WTC11 (cell line): ENCODE data around the gene PPME1. TPM values are rescaled to one million over a fixed set of nuclear protein-coding genes. Genes with fewer than 3 reads are reported as not detected.

Experiments
- ATAC-seq: fragments of 200-7000 bp; cut with Tn5 transposase; 2 replicates; pipeline ENCODE4 v1.10.0; 2021; ENCODE audit warnings: mild to moderate bottlenecking, moderate library complexity
- CTCF ChIA-PET: fragments of 300-600 bp; sonication (Branson Sonifier 250); formaldehyde crosslinking; loops from one replicate; lab custom pipeline; 2021; ENCODE audit warnings: antibody characterized with exemption; lab: Charles Lee
- POLR2A ChIA-PET: fragments of 350-600 bp; sonication (Branson Sonifier 250); formaldehyde crosslinking; loops from one replicate; lab custom pipeline; 2021; ENCODE audit warnings: antibody characterized with exemption; lab: Charles Lee
- DNase-seq: peaks from one replicate; pipeline ENCODE4 v3.0.0; 2021; ENCODE audit warnings: low spot score
- H3K27ac Mint-ChIP-seq: 2 replicates; pipeline ENCODE4 v1.8.0; 2021; ENCODE audit warnings: mixed read lengths
- H3K27me3 Mint-ChIP-seq: 2 replicates; pipeline ENCODE4 v1.8.0; 2021; ENCODE audit warnings: low read depth, mild to moderate bottlenecking, moderate library complexity, mixed read lengths
- H3K36me3 Mint-ChIP-seq: 2 replicates; pipeline ENCODE4 v1.8.0; 2021; ENCODE audit warnings: mixed read lengths
- H3K4me1 Mint-ChIP-seq: 2 replicates; pipeline ENCODE4 v1.8.0; 2022; ENCODE audit warnings: mixed read lengths
- H3K4me3 Mint-ChIP-seq: 2 replicates; pipeline ENCODE4 v1.8.0; 2021; ENCODE audit warnings: mild to moderate bottlenecking, moderate library complexity, mixed read lengths
- H3K9me3 Mint-ChIP-seq: 2 replicates; pipeline ENCODE4 v1.8.0; 2021; ENCODE audit warnings: mixed read lengths
- ETV6 ChIP-seq: sonication (generic); formaldehyde crosslinking; IDR thresholded peaks from 2 replicates; pipeline ENCODE4 v1.8.1; 2022; ENCODE audit warnings: mild to moderate bottlenecking, missing genetic modification reagents
- FOXJ3 ChIP-seq: sonication (generic); formaldehyde crosslinking; IDR thresholded peaks from 2 replicates; pipeline ENCODE4 v1.9.0; 2021; ENCODE audit warnings: missing genetic modification reagents, mild to moderate bottlenecking, borderline replicate concordance
- NFATC4 ChIP-seq: fragments of 250-450 bp; sonication (Bioruptor Pico); IDR thresholded peaks from 2 replicates; pipeline ENCODE4 v1.9.0; 2021; ENCODE audit warnings: mild to moderate bottlenecking
- TEAD1 ChIP-seq: sonication (generic); formaldehyde crosslinking; IDR thresholded peaks from 2 replicates; pipeline ENCODE4 v1.8.0; 2022; ENCODE audit warnings: mild to moderate bottlenecking, missing genetic modification reagents
- ZNF396 ChIP-seq: fragments of 250-450 bp; sonication (Bioruptor Pico); IDR thresholded peaks from 2 replicates; pipeline ENCODE4 v1.8.0; 2021; ENCODE audit warnings: mild to moderate bottlenecking, moderate library complexity, borderline replicate concordance
- ZNF671 ChIP-seq: fragments of 250-450 bp; sonication (Bioruptor Pico); IDR thresholded peaks from 2 replicates; pipeline ENCODE4 v1.8.0; 2021; ENCODE audit warnings: mild to moderate bottlenecking
- total RNA-seq: library from RNA; stranded (reverse); gene quantifications from 3 replicates; pipeline ENCODE4 v1.2.3, GENCODE V29; 2021
- TF ChIP-seq, protein P1 (sequence below): sonication (generic); formaldehyde crosslinking; IDR thresholded peaks from 2 replicates; pipeline ENCODE4 v1.8.1; 2022; ENCODE audit warnings: low read depth, mild to moderate bottlenecking, moderate library complexity, missing genetic modification reagents, borderline replicate concordance
- TF ChIP-seq, protein P2 (sequence below): fragments of 200-600 bp; IDR thresholded peaks from 2 replicates; pipeline ENCODE4 v1.8.0; 2022; ENCODE audit warnings: antibody characterized with exemption
- TF ChIP-seq, protein P3 (sequence below): sonication (generic); formaldehyde crosslinking; IDR thresholded peaks from 2 replicates; pipeline ENCODE4 v1.8.0; 2022; ENCODE audit warnings: mild to moderate bottlenecking, missing genetic modification reagents
- TF ChIP-seq, protein P4 (sequence below): sonication (generic); formaldehyde crosslinking; IDR thresholded peaks from 2 replicates; pipeline ENCODE4 v1.8.1; 2023; ENCODE audit warnings: mild to moderate bottlenecking, missing genetic modification reagents
- TF ChIP-seq, protein P5 (sequence below): sonication (generic); formaldehyde crosslinking; IDR thresholded peaks from 2 replicates; pipeline ENCODE4 v1.8.1; 2022; ENCODE audit warnings: low read depth, missing genetic modification reagents, borderline replicate concordance
- TF ChIP-seq, protein P6 (sequence below): sonication (generic); formaldehyde crosslinking; IDR thresholded peaks from 2 replicates; pipeline ENCODE4 v1.8.1; 2023; ENCODE audit warnings: mild to moderate bottlenecking, missing genetic modification reagents, moderate library complexity

The PPME1 gene
- total RNA-seq, 1 experiment from 2014 or later, result 42.5 TPM

DNA sequence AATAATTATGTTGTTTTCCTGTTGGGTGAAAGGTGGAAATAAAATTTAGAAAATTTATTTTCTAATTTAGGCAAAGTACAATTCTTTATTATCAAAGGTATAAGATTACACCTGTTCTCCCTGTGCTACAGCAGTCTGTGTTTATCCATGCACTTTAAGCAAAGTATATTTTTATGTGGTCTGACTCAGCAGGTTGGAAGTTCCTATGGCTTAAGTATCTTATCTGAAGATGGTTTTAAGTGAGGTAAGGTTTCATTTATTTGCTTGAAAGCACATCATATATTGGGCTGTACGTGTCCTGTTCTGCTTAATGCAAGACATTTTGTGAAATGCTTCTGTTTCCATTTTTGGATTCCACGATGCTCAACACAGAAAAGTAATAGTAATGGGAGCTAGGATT, 14.6 kb downstream of the PPME1 start:
- Mint-ChIP-seq H3K27me3 (no peaks in the 10 kb centered on the region), H3K4me3 (no peak overlapping the region), H3K36me3 (peaks cover 15% of the 10 kb centered on the region), H3K27ac (no peak overlapping the region), H3K9me3 (peaks cover 13% of the 10 kb centered on the region), H3K4me1 (no peaks in the 10 kb centered on the region)
- no peak for ATAC-seq
- POLR2A ChIA-PET, result no interaction called here
- TF ChIP-seq, protein P1, sequence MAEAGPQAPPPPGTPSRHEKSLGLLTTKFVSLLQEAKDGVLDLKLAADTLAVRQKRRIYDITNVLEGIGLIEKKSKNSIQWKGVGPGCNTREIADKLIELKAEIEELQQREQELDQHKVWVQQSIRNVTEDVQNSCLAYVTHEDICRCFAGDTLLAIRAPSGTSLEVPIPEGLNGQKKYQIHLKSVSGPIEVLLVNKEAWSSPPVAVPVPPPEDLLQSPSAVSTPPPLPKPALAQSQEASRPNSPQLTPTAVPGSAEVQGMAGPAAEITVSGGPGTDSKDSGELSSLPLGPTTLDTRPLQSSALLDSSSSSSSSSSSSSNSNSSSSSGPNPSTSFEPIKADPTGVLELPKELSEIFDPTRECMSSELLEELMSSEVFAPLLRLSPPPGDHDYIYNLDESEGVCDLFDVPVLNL, result no peak
- TF ChIP-seq, protein P2, sequence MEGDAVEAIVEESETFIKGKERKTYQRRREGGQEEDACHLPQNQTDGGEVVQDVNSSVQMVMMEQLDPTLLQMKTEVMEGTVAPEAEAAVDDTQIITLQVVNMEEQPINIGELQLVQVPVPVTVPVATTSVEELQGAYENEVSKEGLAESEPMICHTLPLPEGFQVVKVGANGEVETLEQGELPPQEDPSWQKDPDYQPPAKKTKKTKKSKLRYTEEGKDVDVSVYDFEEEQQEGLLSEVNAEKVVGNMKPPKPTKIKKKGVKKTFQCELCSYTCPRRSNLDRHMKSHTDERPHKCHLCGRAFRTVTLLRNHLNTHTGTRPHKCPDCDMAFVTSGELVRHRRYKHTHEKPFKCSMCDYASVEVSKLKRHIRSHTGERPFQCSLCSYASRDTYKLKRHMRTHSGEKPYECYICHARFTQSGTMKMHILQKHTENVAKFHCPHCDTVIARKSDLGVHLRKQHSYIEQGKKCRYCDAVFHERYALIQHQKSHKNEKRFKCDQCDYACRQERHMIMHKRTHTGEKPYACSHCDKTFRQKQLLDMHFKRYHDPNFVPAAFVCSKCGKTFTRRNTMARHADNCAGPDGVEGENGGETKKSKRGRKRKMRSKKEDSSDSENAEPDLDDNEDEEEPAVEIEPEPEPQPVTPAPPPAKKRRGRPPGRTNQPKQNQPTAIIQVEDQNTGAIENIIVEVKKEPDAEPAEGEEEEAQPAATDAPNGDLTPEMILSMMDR, result no peak
- DNase-seq, result no peak
- CTCF ChIA-PET, result interaction anchor here (0.9 kb wide), 1 partner anchor 136 kb away, joined by 4 read pairs; no protein-coding TSS in a partner anchor

DNA sequence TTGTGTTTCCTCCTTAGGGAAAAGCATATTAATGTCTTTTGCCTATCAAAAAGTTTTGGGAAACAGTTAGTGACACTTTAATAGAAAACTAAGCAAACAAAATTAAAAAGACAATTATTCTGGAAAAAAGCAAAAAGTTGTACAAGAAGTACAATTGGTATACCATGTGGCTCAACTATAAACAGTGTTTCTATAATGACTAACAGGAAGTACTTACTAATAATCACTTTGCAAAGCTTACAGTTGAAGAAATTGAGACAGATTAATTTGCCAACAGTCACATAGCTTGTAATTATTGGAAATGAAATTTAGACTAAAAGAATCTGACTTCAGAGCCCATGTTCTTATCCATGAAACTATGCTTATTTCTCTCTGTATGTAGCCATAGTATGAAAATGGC, 24.7 kb downstream of the PPME1 start:
- Mint-ChIP-seq H3K27me3 (no peaks in the 10 kb centered on the region; the same call in 1 of the 2 replicates), H3K36me3 (peaks cover 24% of the 10 kb centered on the region), H3K4me1 (no peaks in the 10 kb centered on the region), H3K9me3 (peaks cover 33% of the 10 kb centered on the region), H3K4me3 (no peak overlapping the region), H3K27ac (no peak overlapping the region)
- TF ChIP-seq FOXJ3 (CRISPR knock-in tag) (no peak), TEAD1 (CRISPR knock-in tag) (no peak), ETV6 (CRISPR knock-in tag) (no peak)
- TF ChIP-seq, protein P3, sequence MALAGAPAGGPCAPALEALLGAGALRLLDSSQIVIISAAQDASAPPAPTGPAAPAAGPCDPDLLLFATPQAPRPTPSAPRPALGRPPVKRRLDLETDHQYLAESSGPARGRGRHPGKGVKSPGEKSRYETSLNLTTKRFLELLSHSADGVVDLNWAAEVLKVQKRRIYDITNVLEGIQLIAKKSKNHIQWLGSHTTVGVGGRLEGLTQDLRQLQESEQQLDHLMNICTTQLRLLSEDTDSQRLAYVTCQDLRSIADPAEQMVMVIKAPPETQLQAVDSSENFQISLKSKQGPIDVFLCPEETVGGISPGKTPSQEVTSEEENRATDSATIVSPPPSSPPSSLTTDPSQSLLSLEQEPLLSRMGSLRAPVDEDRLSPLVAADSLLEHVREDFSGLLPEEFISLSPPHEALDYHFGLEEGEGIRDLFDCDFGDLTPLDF (CRISPR knock-in tag), result no peak
- TF ChIP-seq, protein P4, sequence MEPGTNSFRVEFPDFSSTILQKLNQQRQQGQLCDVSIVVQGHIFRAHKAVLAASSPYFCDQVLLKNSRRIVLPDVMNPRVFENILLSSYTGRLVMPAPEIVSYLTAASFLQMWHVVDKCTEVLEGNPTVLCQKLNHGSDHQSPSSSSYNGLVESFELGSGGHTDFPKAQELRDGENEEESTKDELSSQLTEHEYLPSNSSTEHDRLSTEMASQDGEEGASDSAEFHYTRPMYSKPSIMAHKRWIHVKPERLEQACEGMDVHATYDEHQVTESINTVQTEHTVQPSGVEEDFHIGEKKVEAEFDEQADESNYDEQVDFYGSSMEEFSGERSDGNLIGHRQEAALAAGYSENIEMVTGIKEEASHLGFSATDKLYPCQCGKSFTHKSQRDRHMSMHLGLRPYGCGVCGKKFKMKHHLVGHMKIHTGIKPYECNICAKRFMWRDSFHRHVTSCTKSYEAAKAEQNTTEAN (CRISPR knock-in tag), result no peak
- TF ChIP-seq, protein P5, sequence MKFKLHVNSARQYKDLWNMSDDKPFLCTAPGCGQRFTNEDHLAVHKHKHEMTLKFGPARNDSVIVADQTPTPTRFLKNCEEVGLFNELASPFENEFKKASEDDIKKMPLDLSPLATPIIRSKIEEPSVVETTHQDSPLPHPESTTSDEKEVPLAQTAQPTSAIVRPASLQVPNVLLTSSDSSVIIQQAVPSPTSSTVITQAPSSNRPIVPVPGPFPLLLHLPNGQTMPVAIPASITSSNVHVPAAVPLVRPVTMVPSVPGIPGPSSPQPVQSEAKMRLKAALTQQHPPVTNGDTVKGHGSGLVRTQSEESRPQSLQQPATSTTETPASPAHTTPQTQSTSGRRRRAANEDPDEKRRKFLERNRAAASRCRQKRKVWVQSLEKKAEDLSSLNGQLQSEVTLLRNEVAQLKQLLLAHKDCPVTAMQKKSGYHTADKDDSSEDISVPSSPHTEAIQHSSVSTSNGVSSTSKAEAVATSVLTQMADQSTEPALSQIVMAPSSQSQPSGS (CRISPR knock-in tag), result no peak
- TF ChIP-seq, protein P6, sequence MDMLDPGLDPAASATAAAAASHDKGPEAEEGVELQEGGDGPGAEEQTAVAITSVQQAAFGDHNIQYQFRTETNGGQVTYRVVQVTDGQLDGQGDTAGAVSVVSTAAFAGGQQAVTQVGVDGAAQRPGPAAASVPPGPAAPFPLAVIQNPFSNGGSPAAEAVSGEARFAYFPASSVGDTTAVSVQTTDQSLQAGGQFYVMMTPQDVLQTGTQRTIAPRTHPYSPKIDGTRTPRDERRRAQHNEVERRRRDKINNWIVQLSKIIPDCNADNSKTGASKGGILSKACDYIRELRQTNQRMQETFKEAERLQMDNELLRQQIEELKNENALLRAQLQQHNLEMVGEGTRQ (CRISPR knock-in tag), result no peak
- ATAC-seq (no peak), DNase-seq (no peak)
- POLR2A ChIA-PET, result no interaction called here
- CTCF ChIA-PET, result no interaction called here

DNA sequence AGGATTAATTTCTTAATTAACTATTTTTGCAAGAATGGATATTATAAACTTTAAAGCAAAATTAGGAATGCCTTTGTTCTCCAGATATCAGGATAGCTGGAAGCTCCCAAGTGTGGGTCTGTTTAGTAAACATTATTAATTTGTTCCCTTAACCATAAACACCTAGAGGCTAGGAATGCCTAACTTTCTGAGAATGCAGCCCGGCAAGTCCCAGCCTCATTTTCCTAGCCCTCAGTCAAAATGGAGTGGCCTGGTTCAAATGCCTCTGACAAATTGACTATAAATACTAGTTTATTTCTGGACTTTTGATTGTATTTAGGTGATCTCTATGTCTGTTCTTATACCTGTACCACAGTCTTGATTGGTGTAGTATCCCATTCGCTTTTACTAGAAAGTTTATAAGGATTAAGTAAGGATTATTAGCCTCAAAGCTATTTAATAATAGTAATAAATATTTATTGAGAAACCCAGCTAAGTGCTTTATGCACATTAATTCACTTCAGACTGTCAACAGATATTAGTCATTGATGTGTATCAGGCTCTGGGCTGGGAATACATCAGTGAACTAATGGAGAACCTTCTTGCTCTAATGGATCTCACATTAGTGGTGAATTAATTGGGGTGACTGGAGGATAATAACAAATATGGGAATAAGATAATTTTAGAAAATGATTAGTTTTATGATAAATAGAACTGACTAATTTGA, 25.8 kb downstream of the PPME1 start:
- CTCF ChIA-PET, result no interaction called here
- Mint-ChIP-seq H3K27ac (no peak overlapping the region), H3K9me3 (peaks cover 25% of the 10 kb centered on the region), H3K4me3 (no peak overlapping the region), H3K4me1 (no peaks in the 10 kb centered on the region), H3K27me3 (no peaks in the 10 kb centered on the region), H3K36me3 (peaks cover 16% of the 10 kb centered on the region)
- DNase-seq (no peak), ATAC-seq (no peak)
- TF ChIP-seq ZNF396 (CRISPR knock-in tag), result no peak
- TF ChIP-seq NFATC4 (CRISPR knock-in tag), result no peak
- no peak for TF ChIP-seq ZNF671
- POLR2A ChIA-PET, result no interaction called here
